Stimulated activated CD8-positive, alpha-beta memory T cell treated with anti-CD3 and anti-CD28 coated beads, Interleukin-12 subunit alpha, Interleukin-12 subunit beta, amount 100 ng/mL, for 4 hours (primary cell): ENCODE measurements around the gene SRPK2.
"Not testable (repeated sequence)": the region's sequence is repeated elsewhere in the genome, so short reads cannot be mapped to it uniquely, and the experiment has no call there.

Experiments
- DNase-seq: peaks from one replicate; pipeline ENCODE4 v3.0.0-alpha.2; 2020; ENCODE audit warnings: low read depth

The SRPK2 gene

DNA sequence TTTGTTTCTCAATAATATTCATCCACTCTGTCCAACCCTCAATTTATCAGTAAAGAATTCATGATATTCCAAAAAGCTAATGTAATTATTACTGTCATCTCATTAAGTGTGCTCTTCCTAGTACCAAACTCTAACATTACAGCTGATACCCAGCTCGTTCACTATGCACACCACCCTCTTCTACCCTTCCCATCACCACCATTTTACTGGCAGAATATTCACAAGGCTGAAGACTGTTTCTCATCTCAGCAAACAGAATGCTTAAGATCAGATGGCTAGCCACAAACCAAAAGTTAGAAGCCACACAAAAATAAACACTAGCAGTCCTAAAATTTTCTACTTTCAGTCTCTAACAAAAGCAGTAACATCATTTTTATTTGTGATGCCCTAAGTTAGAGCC lies 121.5 kb downstream of the SRPK2 start:
- no peak for DNase-seq

- no peak for DNase-seq
Observed at GRCh38 chr7:105264707-105265106, 124.0 kb downstream of the SRPK2 start.

GRCh38 chr7:105261689-105262088 lies 127.0 kb downstream of the SRPK2 start:
- DNase-seq = no peak

- not testable (repeated sequence) for DNase-seq
Observed at GRCh38 chr7:105260201-105260871, 128.4 kb downstream of the SRPK2 start.

DNA sequence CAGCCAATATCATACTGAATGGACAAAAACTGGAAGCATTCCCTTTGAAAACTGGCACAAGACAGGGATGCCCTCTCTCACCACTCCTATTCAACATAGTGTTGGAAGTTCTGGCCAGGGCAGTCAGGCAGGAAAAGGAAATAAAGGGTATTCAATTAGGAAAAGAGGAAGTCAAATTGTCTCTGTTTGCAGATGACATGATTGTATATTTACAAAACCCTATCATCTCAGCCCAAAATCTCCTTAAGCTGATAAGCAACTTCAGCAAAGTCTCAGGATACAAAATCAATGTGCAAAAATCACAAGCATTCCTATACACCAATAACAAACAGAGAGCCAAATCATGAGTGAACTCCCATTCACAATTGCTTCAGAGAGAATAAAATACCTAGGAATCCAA lies 129.8 kb downstream of the SRPK2 start:
- DNase-seq = not testable (repeated sequence)

DNA sequence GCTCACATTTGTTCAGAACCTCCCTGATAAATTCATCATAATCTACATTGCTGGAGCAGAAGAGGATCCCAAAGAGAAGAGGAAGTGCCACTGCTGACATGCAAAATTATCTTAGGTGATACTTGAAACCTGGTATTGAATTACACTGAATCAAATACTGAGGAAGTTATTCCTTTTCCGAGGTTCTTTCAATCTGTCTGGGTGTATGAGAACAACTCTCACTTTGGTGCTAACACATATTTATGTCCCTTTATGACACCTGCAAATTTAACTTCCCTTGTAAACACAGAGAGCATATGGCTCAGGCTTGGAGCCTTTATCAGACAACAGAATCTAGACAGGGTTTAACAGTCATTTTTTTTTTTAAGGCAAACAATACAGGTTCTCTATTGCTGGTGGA lies 131.4 kb downstream of the SRPK2 start:
- DNase-seq = no peak

DNA sequence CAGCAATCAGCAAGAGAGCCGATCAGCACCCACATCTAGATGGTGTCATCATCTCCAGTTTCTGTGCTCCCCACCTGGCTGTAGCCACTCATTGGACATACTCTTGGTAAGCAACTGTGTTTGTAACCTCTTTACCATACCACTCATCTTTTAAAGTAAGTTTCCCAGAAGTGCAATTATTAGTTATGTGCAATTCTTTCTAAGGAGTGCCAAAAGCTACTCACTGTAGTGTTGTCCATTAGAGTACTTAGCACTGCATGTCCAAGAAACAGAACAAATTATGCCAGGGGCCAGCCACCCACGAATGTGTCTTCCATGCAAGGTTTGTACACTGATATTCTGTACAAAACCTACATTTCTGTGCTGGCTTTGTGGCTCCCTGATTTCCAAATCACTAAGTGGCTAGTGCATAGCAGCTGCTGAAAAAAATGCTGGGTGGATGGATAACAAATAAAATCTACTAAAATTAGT lies 131.9 kb downstream of the SRPK2 start:
- no peak for DNase-seq

DNA sequence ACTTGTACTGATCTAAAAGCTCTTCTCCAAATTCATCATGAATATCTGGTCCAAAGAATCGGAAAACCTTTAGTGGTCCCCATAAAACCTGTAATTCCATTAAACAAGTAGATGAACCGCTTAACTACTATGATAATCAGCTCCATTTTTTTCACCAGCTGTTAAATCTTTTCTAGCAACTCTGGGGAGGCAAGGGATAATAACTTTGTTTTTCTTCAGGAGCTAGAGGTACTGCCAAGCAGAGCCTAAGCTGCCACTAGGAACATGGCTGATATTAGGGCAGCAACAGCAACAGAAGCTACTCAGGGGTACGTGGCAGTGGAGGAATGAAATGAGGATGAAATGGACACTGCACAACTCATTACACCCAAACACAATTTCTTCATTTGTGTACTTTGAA lies 138.0 kb downstream of the SRPK2 start:
- no peak for DNase-seq

GRCh38 chr7:105250239-105250638 lies 138.5 kb downstream of the SRPK2 start:
- no peak for DNase-seq

GRCh38 chr7:105249216-105249615 lies 139.5 kb downstream of the SRPK2 start:
- no peak for DNase-seq

- no peak for DNase-seq
Observed at GRCh38 chr7:105246679-105247078, 142.0 kb downstream of the SRPK2 start.

DNA sequence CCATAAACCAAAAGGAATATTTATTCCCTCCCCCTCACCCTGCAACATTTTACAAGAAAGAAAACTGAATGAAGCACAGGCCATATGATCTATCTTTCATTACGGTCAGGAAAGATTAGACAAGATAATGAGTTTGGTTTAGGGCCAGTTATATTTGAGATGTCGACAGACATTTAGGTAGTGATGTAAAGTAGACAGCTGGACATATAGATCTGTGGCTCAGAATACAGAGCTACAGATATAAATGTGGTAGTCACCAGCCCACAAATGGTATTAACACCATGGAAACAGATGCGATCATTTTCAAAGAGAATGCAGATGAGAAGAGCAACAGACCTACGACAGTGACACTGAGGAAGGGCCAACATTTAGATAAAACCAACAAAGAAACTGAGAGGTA lies 142.5 kb downstream of the SRPK2 start:
- DNase-seq = no peak

GRCh38 chr7:105245398-105246114 lies 143.2 kb downstream of the SRPK2 start:
- DNase-seq = no peak

GRCh38 chr7:105244594-105244993 lies 144.1 kb downstream of the SRPK2 start:
- no peak for DNase-seq

GRCh38 chr7:105241198-105241597 lies 147.5 kb downstream of the SRPK2 start:
- DNase-seq = no peak

- no peak for DNase-seq
Observed at GRCh38 chr7:105238198-105238765, 150.4 kb downstream of the SRPK2 start.

GRCh38 chr7:105234886-105235285 lies 153.8 kb downstream of the SRPK2 start:
- no peak for DNase-seq

- DNase-seq = not testable (repeated sequence)
Observed at GRCh38 chr7:105232829-105233291, 155.9 kb downstream of the SRPK2 start.

DNA sequence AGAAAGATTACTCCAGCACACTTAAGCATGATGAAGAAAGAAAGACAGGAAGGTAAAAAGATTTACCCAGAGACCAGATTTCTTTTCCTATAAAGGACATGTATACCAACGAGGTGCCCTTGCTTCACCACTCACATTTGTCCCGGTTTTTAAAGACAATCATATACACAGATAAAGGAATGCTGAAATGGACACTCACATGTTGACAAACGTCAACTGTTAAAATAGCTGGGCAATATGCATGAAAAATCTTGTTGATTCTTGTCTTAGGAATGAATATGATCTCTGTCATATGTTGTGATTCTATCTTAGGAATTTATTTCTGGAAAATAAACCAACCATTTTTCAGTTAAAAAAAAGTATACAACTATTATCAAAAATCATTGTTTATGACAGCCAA lies 158.2 kb downstream of the SRPK2 start:
- DNase-seq = no peak

DNA sequence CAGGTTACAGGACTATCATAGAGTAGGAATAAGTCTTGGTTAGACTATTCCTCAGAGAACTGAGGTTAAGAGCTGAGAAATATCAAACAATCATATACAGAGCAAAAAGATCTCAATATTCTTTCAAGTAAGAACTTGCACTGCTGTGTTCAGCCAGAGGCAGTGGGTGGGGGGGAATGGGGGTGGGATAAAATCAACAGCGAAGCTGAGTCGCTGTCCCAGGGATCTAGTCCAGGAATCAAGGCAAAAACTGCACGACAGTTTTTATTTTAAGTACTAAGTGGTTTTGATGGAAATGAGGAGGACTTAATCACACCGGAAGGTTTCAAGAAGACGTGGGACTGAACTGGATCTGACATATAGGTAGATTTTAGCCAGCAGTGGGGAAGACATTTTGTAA lies 159.1 kb downstream of the SRPK2 start:
- DNase-seq = no peak

- DNase-seq = no peak
Observed at GRCh38 chr7:105228555-105228954, 160.2 kb downstream of the SRPK2 start.

- no peak for DNase-seq
Observed at GRCh38 chr7:105227391-105227790, 161.3 kb downstream of the SRPK2 start.
